Gastrocnemius medialis (tissue), 4 donors: ENCODE measurements around the gene DPYSL4.

ENCODE experiments used
- POLR2A ChIP-seq, 2 donors: fragments of 450-650 bp; IDR thresholded peaks; one replicate each; pipeline ENCODE4 v1.6.1; 2017; ENCODE audit warnings: antibody characterized with exemption in 2 of 2, mild to moderate bottlenecking in 2 of 2, moderate library complexity in 2 of 2
- TF ChIP-seq, protein P1 (sequence below), 5 experiments: fragments of 450-650 bp in 3 of 5; fragments of 200-600 bp in 2 of 5; sonication (generic) in 2 of 5; IDR thresholded peaks in 4 of 5; conservative IDR thresholded peaks in 1 of 5; 1 replicate in 4 of 5; 2 replicates in 1 of 5; pipeline ENCODE4 v1.5.1; 2016 to 2019; ENCODE audit warnings: antibody characterized with exemption in 5 of 5, mild to moderate bottlenecking in 3 of 5, moderate library complexity in 3 of 5

GRCh38 chr10:132178672-132179545 lies 7.8 kb upstream of the DPYSL4 start:
- TF ChIP-seq, protein P1, sequence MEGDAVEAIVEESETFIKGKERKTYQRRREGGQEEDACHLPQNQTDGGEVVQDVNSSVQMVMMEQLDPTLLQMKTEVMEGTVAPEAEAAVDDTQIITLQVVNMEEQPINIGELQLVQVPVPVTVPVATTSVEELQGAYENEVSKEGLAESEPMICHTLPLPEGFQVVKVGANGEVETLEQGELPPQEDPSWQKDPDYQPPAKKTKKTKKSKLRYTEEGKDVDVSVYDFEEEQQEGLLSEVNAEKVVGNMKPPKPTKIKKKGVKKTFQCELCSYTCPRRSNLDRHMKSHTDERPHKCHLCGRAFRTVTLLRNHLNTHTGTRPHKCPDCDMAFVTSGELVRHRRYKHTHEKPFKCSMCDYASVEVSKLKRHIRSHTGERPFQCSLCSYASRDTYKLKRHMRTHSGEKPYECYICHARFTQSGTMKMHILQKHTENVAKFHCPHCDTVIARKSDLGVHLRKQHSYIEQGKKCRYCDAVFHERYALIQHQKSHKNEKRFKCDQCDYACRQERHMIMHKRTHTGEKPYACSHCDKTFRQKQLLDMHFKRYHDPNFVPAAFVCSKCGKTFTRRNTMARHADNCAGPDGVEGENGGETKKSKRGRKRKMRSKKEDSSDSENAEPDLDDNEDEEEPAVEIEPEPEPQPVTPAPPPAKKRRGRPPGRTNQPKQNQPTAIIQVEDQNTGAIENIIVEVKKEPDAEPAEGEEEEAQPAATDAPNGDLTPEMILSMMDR (IDR thresholded peaks at IDR 0.05 in 4 of 5, conservative IDR thresholded peaks at IDR 0.05 in 1 of 5), result no peak
- TF ChIP-seq POLR2A (IDR thresholded peaks at IDR 0.05), result no peak
